WTC11 (cell line): ENCODE measurements around the gene KIF3A. TPM values are rescaled to one million over a fixed set of nuclear protein-coding genes. Genes with fewer than 3 reads are reported as not detected.

Source experiments
- ATAC-seq: fragments of 200-7000 bp; cut with Tn5 transposase; 2 replicates; pipeline ENCODE4 v1.10.0; 2021; ENCODE audit warnings: mild to moderate bottlenecking, moderate library complexity
- CTCF ChIA-PET: fragments of 300-600 bp; sonication (Branson Sonifier 250); formaldehyde crosslinking; loops from one replicate; lab custom pipeline; 2021; ENCODE audit warnings: antibody characterized with exemption; lab: Charles Lee
- POLR2A ChIA-PET: fragments of 350-600 bp; sonication (Branson Sonifier 250); formaldehyde crosslinking; loops from one replicate; lab custom pipeline; 2021; ENCODE audit warnings: antibody characterized with exemption; lab: Charles Lee
- DNase-seq: peaks from one replicate; pipeline ENCODE4 v3.0.0; 2021; ENCODE audit warnings: low spot score
- H3K27ac Mint-ChIP-seq: 2 replicates; pipeline ENCODE4 v1.8.0; 2021; ENCODE audit warnings: mixed read lengths
- H3K27me3 Mint-ChIP-seq: 2 replicates; pipeline ENCODE4 v1.8.0; 2021; ENCODE audit warnings: low read depth, mild to moderate bottlenecking, moderate library complexity, mixed read lengths
- H3K36me3 Mint-ChIP-seq: 2 replicates; pipeline ENCODE4 v1.8.0; 2021; ENCODE audit warnings: mixed read lengths
- H3K4me1 Mint-ChIP-seq: 2 replicates; pipeline ENCODE4 v1.8.0; 2022; ENCODE audit warnings: mixed read lengths
- H3K4me3 Mint-ChIP-seq: 2 replicates; pipeline ENCODE4 v1.8.0; 2021; ENCODE audit warnings: mild to moderate bottlenecking, moderate library complexity, mixed read lengths
- H3K9me3 Mint-ChIP-seq: 2 replicates; pipeline ENCODE4 v1.8.0; 2021; ENCODE audit warnings: mixed read lengths
- CREM ChIP-seq: sonication (generic); formaldehyde crosslinking; IDR thresholded peaks from 2 replicates; pipeline ENCODE4 v1.8.1; 2022; ENCODE audit warnings: mild to moderate bottlenecking, missing genetic modification reagents, moderate library complexity
- FOXJ3 ChIP-seq: sonication (generic); formaldehyde crosslinking; IDR thresholded peaks from 2 replicates; pipeline ENCODE4 v1.9.0; 2021; ENCODE audit warnings: missing genetic modification reagents, mild to moderate bottlenecking, borderline replicate concordance
- ZNF121 ChIP-seq: sonication (generic); formaldehyde crosslinking; IDR thresholded peaks from 2 replicates; pipeline ENCODE4 v1.8.0; 2023; ENCODE audit warnings: missing genetic modification reagents
- ZNF232 ChIP-seq: sonication (generic); formaldehyde crosslinking; IDR thresholded peaks from 2 replicates; pipeline ENCODE4 v1.8.0; 2022; ENCODE audit warnings: mild to moderate bottlenecking, missing genetic modification reagents
- ZNF263 ChIP-seq: sonication (generic); formaldehyde crosslinking; IDR thresholded peaks from 2 replicates; pipeline ENCODE4 v1.8.1; 2022; ENCODE audit warnings: low read depth, mild to moderate bottlenecking, moderate library complexity, missing genetic modification reagents
- total RNA-seq: library from RNA; stranded (reverse); gene quantifications from 3 replicates; pipeline ENCODE4 v1.2.3, GENCODE V29; 2021
- TF ChIP-seq, protein P1 (sequence below): sonication (generic); formaldehyde crosslinking; IDR thresholded peaks from 2 replicates; pipeline ENCODE4 v1.8.0; 2023; ENCODE audit warnings: missing genetic modification reagents, mild to moderate bottlenecking, borderline replicate concordance
- TF ChIP-seq, protein P2 (sequence below): sonication (generic); formaldehyde crosslinking; IDR thresholded peaks from 2 replicates; pipeline ENCODE4 v1.8.1; 2022; ENCODE audit warnings: low read depth, missing genetic modification reagents, borderline replicate concordance
- TF ChIP-seq, protein P3 (sequence below): fragments of 250-450 bp; sonication (Bioruptor Pico); IDR thresholded peaks from 2 replicates; pipeline ENCODE4 v1.8.0; 2021; ENCODE audit warnings: mild to moderate bottlenecking
- TF ChIP-seq, protein P4 (sequence below): sonication (generic); formaldehyde crosslinking; IDR thresholded peaks from 2 replicates; pipeline ENCODE4 v1.8.0; 2023; ENCODE audit warnings: missing genetic modification reagents
- TF ChIP-seq, protein P5 (sequence below): sonication (generic); formaldehyde crosslinking; IDR thresholded peaks from 2 replicates; pipeline ENCODE4 v1.8.1; 2022; ENCODE audit warnings: mild to moderate bottlenecking, moderate library complexity, missing genetic modification reagents
- TF ChIP-seq, protein P6 (sequence below): sonication (generic); formaldehyde crosslinking; IDR thresholded peaks from 2 replicates; pipeline ENCODE4 v1.8.1; 2022; ENCODE audit warnings: low read depth, mild to moderate bottlenecking, moderate library complexity, missing genetic modification reagents, borderline replicate concordance
- TF ChIP-seq, protein P7 (sequence below): sonication (generic); formaldehyde crosslinking; IDR thresholded peaks from 2 replicates; pipeline ENCODE4 v1.8.1; 2022; ENCODE audit warnings: missing genetic modification reagents, borderline replicate concordance
- TF ChIP-seq, protein P8 (sequence below): fragments of 250-450 bp; sonication (Bioruptor Pico); IDR thresholded peaks from 2 replicates; pipeline ENCODE4 v1.9.0; 2021; ENCODE audit warnings: mild to moderate bottlenecking, borderline replicate concordance

KIF3A gene
- total RNA-seq, 1 experiment from 2014 or later = 10.1 TPM

DNA sequence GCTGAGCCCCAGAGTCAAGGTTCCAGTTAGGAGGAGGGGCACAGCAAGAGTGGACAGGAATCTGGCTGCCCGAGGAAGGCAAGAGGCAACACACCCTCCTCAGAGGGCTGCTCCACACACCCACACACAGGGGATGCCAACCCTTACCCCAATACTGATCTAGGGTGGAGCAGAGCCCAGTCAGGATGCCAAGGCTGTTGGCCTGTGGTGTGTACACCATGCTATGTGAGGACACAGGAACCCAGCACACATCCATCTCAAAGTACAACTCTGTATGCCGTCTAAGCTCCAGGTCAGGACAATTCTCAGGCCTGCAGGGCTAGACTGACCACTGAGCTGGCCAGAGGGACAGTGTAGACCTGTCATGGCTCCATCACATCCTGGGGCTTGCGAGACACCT is 37.1 kb upstream of the KIF3A start (continued):
- TF ChIP-seq, protein P1, sequence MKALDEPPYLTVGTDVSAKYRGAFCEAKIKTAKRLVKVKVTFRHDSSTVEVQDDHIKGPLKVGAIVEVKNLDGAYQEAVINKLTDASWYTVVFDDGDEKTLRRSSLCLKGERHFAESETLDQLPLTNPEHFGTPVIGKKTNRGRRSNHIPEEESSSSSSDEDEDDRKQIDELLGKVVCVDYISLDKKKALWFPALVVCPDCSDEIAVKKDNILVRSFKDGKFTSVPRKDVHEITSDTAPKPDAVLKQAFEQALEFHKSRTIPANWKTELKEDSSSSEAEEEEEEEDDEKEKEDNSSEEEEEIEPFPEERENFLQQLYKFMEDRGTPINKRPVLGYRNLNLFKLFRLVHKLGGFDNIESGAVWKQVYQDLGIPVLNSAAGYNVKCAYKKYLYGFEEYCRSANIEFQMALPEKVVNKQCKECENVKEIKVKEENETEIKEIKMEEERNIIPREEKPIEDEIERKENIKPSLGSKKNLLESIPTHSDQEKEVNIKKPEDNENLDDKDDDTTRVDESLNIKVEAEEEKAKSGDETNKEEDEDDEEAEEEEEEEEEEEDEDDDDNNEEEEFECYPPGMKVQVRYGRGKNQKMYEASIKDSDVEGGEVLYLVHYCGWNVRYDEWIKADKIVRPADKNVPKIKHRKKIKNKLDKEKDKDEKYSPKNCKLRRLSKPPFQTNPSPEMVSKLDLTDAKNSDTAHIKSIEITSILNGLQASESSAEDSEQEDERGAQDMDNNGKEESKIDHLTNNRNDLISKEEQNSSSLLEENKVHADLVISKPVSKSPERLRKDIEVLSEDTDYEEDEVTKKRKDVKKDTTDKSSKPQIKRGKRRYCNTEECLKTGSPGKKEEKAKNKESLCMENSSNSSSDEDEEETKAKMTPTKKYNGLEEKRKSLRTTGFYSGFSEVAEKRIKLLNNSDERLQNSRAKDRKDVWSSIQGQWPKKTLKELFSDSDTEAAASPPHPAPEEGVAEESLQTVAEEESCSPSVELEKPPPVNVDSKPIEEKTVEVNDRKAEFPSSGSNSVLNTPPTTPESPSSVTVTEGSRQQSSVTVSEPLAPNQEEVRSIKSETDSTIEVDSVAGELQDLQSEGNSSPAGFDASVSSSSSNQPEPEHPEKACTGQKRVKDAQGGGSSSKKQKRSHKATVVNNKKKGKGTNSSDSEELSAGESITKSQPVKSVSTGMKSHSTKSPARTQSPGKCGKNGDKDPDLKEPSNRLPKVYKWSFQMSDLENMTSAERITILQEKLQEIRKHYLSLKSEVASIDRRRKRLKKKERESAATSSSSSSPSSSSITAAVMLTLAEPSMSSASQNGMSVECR (CRISPR knock-in tag) = no peak
- TF ChIP-seq, protein P2, sequence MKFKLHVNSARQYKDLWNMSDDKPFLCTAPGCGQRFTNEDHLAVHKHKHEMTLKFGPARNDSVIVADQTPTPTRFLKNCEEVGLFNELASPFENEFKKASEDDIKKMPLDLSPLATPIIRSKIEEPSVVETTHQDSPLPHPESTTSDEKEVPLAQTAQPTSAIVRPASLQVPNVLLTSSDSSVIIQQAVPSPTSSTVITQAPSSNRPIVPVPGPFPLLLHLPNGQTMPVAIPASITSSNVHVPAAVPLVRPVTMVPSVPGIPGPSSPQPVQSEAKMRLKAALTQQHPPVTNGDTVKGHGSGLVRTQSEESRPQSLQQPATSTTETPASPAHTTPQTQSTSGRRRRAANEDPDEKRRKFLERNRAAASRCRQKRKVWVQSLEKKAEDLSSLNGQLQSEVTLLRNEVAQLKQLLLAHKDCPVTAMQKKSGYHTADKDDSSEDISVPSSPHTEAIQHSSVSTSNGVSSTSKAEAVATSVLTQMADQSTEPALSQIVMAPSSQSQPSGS (CRISPR knock-in tag) = no peak
- TF ChIP-seq, protein P3, sequence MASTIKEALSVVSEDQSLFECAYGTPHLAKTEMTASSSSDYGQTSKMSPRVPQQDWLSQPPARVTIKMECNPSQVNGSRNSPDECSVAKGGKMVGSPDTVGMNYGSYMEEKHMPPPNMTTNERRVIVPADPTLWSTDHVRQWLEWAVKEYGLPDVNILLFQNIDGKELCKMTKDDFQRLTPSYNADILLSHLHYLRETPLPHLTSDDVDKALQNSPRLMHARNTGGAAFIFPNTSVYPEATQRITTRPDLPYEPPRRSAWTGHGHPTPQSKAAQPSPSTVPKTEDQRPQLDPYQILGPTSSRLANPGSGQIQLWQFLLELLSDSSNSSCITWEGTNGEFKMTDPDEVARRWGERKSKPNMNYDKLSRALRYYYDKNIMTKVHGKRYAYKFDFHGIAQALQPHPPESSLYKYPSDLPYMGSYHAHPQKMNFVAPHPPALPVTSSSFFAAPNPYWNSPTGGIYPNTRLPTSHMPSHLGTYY (CRISPR knock-in tag) = no peak
- TF ChIP-seq, protein P4, sequence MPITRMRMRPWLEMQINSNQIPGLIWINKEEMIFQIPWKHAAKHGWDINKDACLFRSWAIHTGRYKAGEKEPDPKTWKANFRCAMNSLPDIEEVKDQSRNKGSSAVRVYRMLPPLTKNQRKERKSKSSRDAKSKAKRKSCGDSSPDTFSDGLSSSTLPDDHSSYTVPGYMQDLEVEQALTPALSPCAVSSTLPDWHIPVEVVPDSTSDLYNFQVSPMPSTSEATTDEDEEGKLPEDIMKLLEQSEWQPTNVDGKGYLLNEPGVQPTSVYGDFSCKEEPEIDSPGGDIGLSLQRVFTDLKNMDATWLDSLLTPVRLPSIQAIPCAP (CRISPR knock-in tag) = no peak
- TF ChIP-seq, protein P5, sequence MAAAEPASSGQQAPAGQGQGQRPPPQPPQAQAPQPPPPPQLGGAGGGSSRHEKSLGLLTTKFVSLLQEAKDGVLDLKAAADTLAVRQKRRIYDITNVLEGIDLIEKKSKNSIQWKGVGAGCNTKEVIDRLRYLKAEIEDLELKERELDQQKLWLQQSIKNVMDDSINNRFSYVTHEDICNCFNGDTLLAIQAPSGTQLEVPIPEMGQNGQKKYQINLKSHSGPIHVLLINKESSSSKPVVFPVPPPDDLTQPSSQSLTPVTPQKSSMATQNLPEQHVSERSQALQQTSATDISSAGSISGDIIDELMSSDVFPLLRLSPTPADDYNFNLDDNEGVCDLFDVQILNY (CRISPR knock-in tag) = no peak
- TF ChIP-seq FOXJ3 (CRISPR knock-in tag) = no peak
- TF ChIP-seq, protein P6, sequence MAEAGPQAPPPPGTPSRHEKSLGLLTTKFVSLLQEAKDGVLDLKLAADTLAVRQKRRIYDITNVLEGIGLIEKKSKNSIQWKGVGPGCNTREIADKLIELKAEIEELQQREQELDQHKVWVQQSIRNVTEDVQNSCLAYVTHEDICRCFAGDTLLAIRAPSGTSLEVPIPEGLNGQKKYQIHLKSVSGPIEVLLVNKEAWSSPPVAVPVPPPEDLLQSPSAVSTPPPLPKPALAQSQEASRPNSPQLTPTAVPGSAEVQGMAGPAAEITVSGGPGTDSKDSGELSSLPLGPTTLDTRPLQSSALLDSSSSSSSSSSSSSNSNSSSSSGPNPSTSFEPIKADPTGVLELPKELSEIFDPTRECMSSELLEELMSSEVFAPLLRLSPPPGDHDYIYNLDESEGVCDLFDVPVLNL (CRISPR knock-in tag) = no peak

DNA sequence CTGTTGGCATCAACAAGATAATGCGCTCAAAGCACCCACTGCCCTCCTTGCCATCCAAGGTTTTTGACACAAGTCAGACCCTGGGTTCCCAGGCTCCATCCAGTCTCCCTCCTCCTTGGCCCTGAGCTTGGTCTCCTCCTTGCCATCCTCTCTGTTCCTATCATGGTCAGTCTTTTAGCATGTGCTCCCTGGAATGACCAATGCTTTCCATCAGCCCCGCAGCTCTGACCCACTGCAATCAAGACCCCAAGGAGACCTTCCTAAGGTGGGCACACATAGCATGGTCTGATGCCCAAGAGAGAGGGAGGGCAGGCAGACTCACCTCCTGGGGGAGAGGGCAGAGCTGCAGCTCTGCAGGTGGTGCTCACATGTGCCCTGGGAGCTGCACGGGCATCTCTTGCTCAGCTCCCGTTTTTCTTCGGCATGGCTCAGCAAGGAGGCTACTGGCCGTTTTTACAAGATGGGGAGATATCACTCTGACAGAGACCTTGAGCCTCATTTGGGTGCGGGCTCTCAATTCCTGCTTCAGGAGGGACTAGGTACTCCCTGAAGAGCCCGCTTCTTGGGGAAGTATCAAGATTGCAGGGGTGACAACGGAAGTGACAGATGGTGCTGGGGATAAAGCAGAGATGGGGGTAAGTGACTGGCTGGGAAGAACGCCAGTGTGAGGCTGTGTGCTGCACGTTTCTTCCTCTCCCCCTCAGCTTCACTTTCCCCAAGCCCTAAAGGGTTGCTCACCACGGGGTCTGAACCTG is 36.4 kb upstream of the KIF3A start:
- POLR2A ChIA-PET = no interaction called here
- TF ChIP-seq ZNF232 (CRISPR knock-in tag) (no peak), CREM (no peak), ZNF263 (CRISPR knock-in tag) (no peak), ZNF121 (CRISPR knock-in tag) (no peak)
- TF ChIP-seq, protein P5 (CRISPR knock-in tag) = no peak
- TF ChIP-seq, protein P7, sequence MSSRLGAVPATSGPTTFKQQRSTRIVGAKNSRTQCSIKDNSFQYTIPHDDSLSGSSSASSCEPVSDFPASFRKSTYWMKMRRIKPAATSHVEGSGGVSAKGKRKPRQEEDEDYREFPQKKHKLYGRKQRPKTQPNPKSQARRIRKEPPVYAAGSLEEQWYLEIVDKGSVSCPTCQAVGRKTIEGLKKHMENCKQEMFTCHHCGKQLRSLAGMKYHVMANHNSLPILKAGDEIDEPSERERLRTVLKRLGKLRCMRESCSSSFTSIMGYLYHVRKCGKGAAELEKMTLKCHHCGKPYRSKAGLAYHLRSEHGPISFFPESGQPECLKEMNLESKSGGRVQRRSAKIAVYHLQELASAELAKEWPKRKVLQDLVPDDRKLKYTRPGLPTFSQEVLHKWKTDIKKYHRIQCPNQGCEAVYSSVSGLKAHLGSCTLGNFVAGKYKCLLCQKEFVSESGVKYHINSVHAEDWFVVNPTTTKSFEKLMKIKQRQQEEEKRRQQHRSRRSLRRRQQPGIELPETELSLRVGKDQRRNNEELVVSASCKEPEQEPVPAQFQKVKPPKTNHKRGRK = no peak
- TF ChIP-seq, protein P8, sequence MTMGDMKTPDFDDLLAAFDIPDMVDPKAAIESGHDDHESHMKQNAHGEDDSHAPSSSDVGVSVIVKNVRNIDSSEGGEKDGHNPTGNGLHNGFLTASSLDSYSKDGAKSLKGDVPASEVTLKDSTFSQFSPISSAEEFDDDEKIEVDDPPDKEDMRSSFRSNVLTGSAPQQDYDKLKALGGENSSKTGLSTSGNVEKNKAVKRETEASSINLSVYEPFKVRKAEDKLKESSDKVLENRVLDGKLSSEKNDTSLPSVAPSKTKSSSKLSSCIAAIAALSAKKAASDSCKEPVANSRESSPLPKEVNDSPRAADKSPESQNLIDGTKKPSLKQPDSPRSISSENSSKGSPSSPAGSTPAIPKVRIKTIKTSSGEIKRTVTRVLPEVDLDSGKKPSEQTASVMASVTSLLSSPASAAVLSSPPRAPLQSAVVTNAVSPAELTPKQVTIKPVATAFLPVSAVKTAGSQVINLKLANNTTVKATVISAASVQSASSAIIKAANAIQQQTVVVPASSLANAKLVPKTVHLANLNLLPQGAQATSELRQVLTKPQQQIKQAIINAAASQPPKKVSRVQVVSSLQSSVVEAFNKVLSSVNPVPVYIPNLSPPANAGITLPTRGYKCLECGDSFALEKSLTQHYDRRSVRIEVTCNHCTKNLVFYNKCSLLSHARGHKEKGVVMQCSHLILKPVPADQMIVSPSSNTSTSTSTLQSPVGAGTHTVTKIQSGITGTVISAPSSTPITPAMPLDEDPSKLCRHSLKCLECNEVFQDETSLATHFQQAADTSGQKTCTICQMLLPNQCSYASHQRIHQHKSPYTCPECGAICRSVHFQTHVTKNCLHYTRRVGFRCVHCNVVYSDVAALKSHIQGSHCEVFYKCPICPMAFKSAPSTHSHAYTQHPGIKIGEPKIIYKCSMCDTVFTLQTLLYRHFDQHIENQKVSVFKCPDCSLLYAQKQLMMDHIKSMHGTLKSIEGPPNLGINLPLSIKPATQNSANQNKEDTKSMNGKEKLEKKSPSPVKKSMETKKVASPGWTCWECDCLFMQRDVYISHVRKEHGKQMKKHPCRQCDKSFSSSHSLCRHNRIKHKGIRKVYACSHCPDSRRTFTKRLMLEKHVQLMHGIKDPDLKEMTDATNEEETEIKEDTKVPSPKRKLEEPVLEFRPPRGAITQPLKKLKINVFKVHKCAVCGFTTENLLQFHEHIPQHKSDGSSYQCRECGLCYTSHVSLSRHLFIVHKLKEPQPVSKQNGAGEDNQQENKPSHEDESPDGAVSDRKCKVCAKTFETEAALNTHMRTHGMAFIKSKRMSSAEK (CRISPR knock-in tag) = no peak
- ATAC-seq = no peak
- CTCF ChIA-PET = interaction anchor here (1.0 to 2.3 kb wide), 4 partner anchors 19 to 49 kb away, joined by 3 to 8 read pairs (median 6); no protein-coding TSS in a partner anchor
- Mint-ChIP-seq H3K36me3 (no peaks in the 10 kb centered on the region), H3K27me3 (peaks cover 28% of the 10 kb centered on the region), H3K4me1 (peaks cover 36% of the 10 kb centered on the region), H3K4me3 (no peak overlapping the region), H3K27ac (no peak overlapping the region), H3K9me3 (no peaks in the 10 kb centered on the region)
- DNase-seq = no peak
